Astrocyte (in vitro differentiated cells and primary cell): ENCODE data around the gene VARS2. TPM values are rescaled to one million over a fixed set of nuclear protein-coding genes. Genes with fewer than 3 reads are reported as not detected.

Experiments
- DNase-seq: peaks from one replicate; pipeline ENCODE4 v3.0.0-alpha.2; 2010; ENCODE audit warnings: low read depth
- FAIRE-seq: peaks from 2 replicates; lab custom pipeline; 2011; peaks lifted over from hg19 to GRCh38; lab: Jason Lieb, UNC
- H2AFZ ChIP-seq: 2 replicates; pipeline ENCODE4 v1.6.0; 2012; ENCODE audit warnings: low read depth, low read length, inconsistent platforms
- H3K27ac ChIP-seq: 2 replicates; pipeline ENCODE4 v1.5.1; 2011; ENCODE audit warnings: low read depth, low read length, inconsistent platforms
- H3K27me3 ChIP-seq: 2 replicates; pipeline ENCODE4 v1.6.0; 2011; ENCODE audit warnings: low read length, inconsistent platforms; ENCODE audit not compliant: insufficient read depth
- H3K36me3 ChIP-seq: 2 replicates; pipeline ENCODE4 v1.5.1; 2011; ENCODE audit warnings: low read length, inconsistent platforms; ENCODE audit not compliant: insufficient read depth
- H3K4me1 ChIP-seq: 2 replicates; pipeline ENCODE4 v1.5.1; 2011; ENCODE audit warnings: low read length, inconsistent platforms; ENCODE audit not compliant: insufficient read depth
- H3K4me2 ChIP-seq: 2 replicates; pipeline ENCODE4 v1.6.0; 2012; ENCODE audit warnings: low read length, inconsistent platforms
- H3K4me3 ChIP-seq: 2 replicates; pipeline ENCODE4 v1.5.1; 2011; ENCODE audit warnings: low read depth, mild to moderate bottlenecking, low read length, inconsistent platforms; ENCODE audit not compliant: insufficient read depth
- H3K79me2 ChIP-seq: 2 replicates; pipeline ENCODE4 v1.6.0; 2012; ENCODE audit warnings: mild to moderate bottlenecking, low read length, inconsistent platforms; ENCODE audit not compliant: insufficient read depth
- H3K9ac ChIP-seq: 2 replicates; pipeline ENCODE4 v1.6.0; 2012; ENCODE audit warnings: mild to moderate bottlenecking, low read length, inconsistent platforms
- H3K9me3 ChIP-seq: 2 replicates; pipeline ENCODE4 v1.5.1; 2012; ENCODE audit warnings: low read depth, mild to moderate bottlenecking, low read length, inconsistent platforms; ENCODE audit not compliant: insufficient read depth
- H4K20me1 ChIP-seq: 2 replicates; pipeline ENCODE4 v1.6.0; 2012; ENCODE audit warnings: low read length, inconsistent platforms; ENCODE audit not compliant: insufficient read depth
- H3K27ac Mint-ChIP-seq: one replicate; pipeline ENCODE4 v1.8.0; 2021; ENCODE audit warnings: mild to moderate bottlenecking, mixed read lengths; ENCODE audit not compliant: unreplicated experiment
- H3K27me3 Mint-ChIP-seq: one replicate; pipeline ENCODE4 v1.8.0; 2021; ENCODE audit warnings: low read depth, mixed read lengths; ENCODE audit not compliant: unreplicated experiment
- H3K36me3 Mint-ChIP-seq: one replicate; pipeline ENCODE4 v1.8.0; 2021; ENCODE audit warnings: low read depth, mixed read lengths; ENCODE audit not compliant: unreplicated experiment
- H3K4me1 Mint-ChIP-seq: one replicate; pipeline ENCODE4 v1.8.0; 2021; ENCODE audit warnings: low read depth, mixed read lengths; ENCODE audit not compliant: unreplicated experiment
- H3K4me3 Mint-ChIP-seq: one replicate; pipeline ENCODE4 v1.8.0; 2021; ENCODE audit warnings: mild to moderate bottlenecking, moderate library complexity, mixed read lengths; ENCODE audit not compliant: unreplicated experiment
- H3K9me3 Mint-ChIP-seq: one replicate; pipeline ENCODE4 v1.8.0; 2021; ENCODE audit warnings: mild to moderate bottlenecking, mixed read lengths; ENCODE audit not compliant: unreplicated experiment
- CTCF ChIP-seq: IDR thresholded peaks from 2 replicates; pipeline ENCODE4 v1.5.1; 2011; ENCODE audit warnings: low read depth, mild to moderate bottlenecking, inconsistent platforms, low read length, moderate library complexity; ENCODE audit not compliant: insufficient read depth
- EZH2 ChIP-seq: IDR thresholded peaks from 2 replicates; pipeline ENCODE4 v1.6.1; 2012; ENCODE audit warnings: mild to moderate bottlenecking, low read length, inconsistent platforms; ENCODE audit not compliant: insufficient read depth
- total RNA-seq: library from RNA; stranded (reverse); gene quantifications from 2 replicates; pipeline ENCODE4 v1.2.1, GENCODE V29; 2021

VARS2 gene
- total RNA-seq, 1 donor from 2014 or later: 19.8 TPM

GRCh38 chr6:30963641-30964040 is 49.6 kb downstream of the VARS2 start:
- Histone ChIP-seq H3K79me2 (no peaks in the 10 kb centered on the region), H3K27ac (no peak overlapping the region), H2AFZ (no peak overlapping the region), H3K4me3 (no peak overlapping the region), H4K20me1 (no peaks in the 10 kb centered on the region), H3K9me3 (no peaks in the 10 kb centered on the region), H3K9ac (no peak overlapping the region), H3K27me3 (no peaks in the 10 kb centered on the region), H3K36me3 (no peaks in the 10 kb centered on the region), H3K4me1 (peaks cover 4% of the 10 kb centered on the region), H3K4me2 (no peak overlapping the region)
- TF ChIP-seq EZH2: no peak
- no peak for TF ChIP-seq CTCF
- FAIRE-seq (no peak), DNase-seq (peak; percentile 69)
- Mint-ChIP-seq H3K4me1 (peaks cover 7% of the 10 kb centered on the region), H3K27ac (no peak overlapping the region), H3K9me3 (peaks cover 7% of the 10 kb centered on the region), H3K4me3 (no peak overlapping the region), H3K27me3 (peaks cover 24% of the 10 kb centered on the region), H3K36me3 (peaks cover 2% of the 10 kb centered on the region)

- Mint-ChIP-seq H3K9me3 (peaks cover 7% of the 10 kb centered on the region), H3K36me3 (peaks cover 2% of the 10 kb centered on the region), H3K27me3 (peaks cover 24% of the 10 kb centered on the region), H3K4me3 (no peak overlapping the region), H3K27ac (no peak overlapping the region), H3K4me1 (peaks cover 7% of the 10 kb centered on the region)
- Histone ChIP-seq H3K9ac (no peak overlapping the region), H3K36me3 (no peaks in the 10 kb centered on the region), H3K27ac (no peak overlapping the region), H3K4me3 (no peak overlapping the region), H3K4me1 (peaks cover 4% of the 10 kb centered on the region), H3K4me2 (no peak overlapping the region), H3K79me2 (no peaks in the 10 kb centered on the region), H4K20me1 (no peaks in the 10 kb centered on the region), H3K27me3 (no peaks in the 10 kb centered on the region), H2AFZ (no peak overlapping the region), H3K9me3 (no peaks in the 10 kb centered on the region)
- TF ChIP-seq CTCF: no peak
- no peak for TF ChIP-seq EZH2
- no peak for FAIRE-seq
- DNase-seq: peak; percentile 52
Measured at GRCh38 chr6:30964075-30964474, 50.0 kb downstream of the VARS2 start.

DNA sequence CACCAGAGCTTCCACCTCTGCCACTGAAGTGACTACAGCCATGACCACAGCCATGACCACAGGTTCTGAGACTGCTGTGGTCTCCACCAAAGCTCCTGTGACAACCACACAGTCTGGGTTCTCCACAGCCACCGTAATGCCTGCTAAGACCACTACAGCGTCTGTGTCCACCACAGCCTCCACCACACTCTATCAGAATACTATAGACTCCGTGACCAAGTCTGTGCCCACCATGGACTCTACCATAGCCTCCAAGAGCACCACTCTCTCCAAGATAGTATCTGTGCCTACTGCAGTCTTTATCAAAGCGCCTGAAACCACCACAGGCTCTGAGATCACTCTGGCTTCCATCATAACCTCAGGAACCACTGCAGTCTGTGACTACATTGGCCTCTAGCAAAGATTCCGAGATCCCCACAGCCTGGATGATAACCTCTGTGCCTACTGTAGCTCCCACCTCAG is 51.1 kb downstream of the VARS2 start:
- Histone ChIP-seq H3K79me2 (no peaks in the 10 kb centered on the region), H3K27ac (no peak overlapping the region), H3K27me3 (no peaks in the 10 kb centered on the region), H4K20me1 (no peaks in the 10 kb centered on the region), H3K4me2 (no peak overlapping the region), H3K36me3 (no peaks in the 10 kb centered on the region), H3K9me3 (no peaks in the 10 kb centered on the region), H2AFZ (no peak overlapping the region), H3K9ac (no peak overlapping the region), H3K4me3 (no peak overlapping the region), H3K4me1 (peaks cover 4% of the 10 kb centered on the region)
- Mint-ChIP-seq H3K36me3 (peaks cover 2% of the 10 kb centered on the region), H3K4me3 (no peak overlapping the region), H3K27ac (peak overlapping the region; percentile 80), H3K9me3 (peaks cover 9% of the 10 kb centered on the region), H3K4me1 (peaks cover 7% of the 10 kb centered on the region), H3K27me3 (peaks cover 28% of the 10 kb centered on the region)
- no peak for FAIRE-seq
- DNase-seq: no peak
- TF ChIP-seq EZH2 (no peak), CTCF (no peak)
